ENCODE measurements around the gene SNX7.

Gene SNX7, protein sequence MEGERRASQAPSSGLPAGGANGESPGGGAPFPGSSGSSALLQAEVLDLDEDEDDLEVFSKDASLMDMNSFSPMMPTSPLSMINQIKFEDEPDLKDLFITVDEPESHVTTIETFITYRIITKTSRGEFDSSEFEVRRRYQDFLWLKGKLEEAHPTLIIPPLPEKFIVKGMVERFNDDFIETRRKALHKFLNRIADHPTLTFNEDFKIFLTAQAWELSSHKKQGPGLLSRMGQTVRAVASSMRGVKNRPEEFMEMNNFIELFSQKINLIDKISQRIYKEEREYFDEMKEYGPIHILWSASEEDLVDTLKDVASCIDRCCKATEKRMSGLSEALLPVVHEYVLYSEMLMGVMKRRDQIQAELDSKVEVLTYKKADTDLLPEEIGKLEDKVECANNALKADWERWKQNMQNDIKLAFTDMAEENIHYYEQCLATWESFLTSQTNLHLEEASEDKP

DNA sequence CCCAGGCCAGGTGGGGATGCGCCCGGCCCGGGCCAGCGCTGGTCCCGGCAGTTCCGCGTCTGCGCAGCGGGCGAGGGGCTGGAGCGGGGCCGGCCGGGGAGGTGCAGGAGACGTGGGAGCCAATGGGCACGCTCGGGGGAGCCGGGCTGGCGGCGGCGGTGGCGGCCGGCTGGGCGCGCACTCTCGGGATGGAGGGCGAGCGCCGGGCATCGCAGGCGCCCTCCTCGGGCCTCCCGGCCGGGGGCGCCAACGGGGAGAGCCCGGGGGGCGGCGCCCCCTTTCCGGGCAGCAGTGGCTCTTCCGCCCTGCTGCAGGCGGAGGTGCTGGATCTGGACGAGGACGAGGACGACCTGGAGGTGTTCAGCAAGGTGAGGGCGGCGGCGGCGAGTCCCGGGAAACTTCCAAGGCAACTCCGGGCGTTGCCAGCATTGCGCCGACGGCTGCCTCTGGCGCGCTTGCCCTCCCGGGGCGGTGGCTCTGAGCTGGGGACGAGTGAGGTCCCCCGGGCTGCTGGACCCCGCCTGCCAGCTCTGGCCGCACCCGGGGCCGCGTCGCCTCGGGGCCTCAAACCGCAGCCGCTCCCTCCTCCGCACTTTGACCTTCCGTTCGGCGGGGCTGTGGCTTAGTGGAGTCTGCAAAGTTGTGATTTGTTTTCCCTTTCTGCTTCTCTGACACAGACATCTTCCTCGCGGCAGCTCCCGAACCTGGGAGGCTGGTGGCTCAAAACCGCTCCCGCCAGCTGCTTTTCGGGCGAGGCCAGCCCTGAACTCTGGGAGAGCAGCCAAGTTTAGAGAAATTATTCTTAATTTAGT, at the start of gene SNX7:
Gene SNX7, plus strand, starts transcription at position 178 of the 812 bp plus-strand sequence. Its CDS starts 11 bp downstream, at position 189.
- DNase-seq, result no peak

DNA sequence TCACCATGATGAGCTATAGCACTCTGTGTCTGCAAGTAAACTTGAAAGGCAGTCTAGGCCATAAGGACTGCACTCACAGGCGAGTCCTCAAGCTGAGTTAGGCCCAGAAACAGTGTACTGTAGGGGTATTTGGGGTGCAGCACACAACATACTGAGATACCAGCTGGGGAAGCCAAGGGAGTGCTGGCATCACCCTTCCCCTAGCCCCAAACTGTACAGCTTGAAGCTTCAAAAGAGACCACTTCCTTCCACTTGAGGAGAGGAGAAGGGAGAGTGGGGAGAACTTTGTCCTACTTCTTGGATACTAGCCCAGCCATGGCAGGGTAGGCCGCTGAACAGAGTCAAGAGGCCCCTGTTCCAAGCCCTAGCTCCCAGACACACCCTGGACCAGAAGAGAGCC, 24.2 kb upstream of the SNX7 start:
- no peak for DNase-seq

DNA sequence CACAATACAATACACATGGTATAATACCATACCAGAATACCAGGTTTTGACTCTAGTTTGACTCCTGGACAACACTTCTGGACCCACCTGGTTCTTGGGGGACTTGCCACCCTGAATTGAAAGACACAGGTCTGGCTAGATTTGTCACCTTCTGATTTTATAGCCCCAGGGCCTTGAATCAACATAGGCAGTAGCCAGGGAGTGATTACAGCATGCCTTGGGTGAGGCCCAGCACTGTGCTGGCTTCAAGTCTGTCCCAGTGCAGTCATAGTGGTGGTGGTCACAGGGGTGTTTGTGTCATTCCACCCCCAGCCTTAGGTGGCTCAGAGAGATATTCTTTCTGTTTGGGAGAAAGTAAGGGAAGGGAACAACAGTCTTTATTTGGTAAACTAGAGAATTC, 23.3 kb upstream of the SNX7 start:
- no peak for DNase-seq

DNA sequence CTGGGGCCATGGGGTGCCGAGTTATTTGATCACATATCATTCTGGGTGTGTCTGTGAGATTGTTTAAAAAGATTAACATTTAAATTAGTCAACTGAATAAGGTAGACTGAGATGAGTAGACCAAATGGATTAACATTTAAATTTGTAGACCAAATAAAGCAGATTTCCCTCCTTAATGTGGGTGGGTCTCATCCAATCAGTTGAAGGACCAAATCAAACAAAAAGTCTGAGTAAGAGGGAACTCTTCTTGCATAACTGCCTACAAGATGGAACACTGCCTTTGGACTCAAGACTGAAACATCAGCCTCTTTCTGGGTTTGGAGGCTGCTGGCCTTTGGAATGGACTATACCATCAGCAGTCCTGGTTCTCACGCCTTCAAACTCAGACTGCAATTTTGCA, 17.0 kb upstream of the SNX7 start:
- DNase-seq, result no peak

DNA sequence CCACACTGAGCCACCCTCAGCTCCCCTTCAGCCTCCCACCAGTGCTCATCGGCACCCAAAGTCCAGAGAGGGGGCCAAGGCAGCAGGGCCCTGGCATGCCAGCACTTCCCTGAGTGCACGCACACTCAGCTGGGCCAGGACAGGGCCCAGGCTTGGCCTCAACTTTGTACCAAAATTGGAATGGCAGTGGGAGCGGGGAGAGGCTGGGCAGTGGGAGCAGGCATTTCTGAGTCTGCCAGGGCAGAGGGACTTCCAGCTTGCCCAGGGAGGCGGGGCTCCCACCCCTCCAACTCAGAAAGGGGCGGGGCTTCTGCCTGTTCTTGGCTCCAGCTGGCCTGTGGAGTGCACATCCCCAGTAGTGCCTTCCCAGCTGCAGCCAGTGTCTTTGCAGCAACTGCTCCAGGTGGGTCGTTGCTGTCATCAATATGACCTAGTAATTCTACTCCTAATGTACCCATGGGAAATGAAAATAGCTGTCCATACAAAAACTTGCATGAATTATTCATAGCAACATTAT, 10.3 kb upstream of the SNX7 start:
- DNase-seq, result no peak

DNA sequence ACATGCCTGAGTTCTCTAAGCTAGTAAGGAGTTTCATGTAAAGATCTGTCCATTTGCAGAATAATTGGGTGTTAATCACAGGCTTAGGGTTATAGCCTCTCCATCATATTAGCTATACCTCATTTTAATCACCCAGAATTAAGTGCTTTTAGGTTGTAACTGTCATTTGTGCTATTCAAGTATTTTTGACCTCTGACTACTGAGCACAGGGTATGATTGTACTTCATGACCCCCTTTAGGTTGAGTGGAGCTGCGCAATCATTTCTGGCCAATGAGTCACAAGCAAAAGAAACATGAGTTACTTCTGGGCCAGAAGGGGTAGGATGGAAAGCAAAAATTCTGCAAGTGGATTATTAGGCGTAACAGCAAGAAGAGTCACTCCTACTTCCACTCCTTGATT, 8.4 kb upstream of the SNX7 start:
- no peak for DNase-seq

DNA sequence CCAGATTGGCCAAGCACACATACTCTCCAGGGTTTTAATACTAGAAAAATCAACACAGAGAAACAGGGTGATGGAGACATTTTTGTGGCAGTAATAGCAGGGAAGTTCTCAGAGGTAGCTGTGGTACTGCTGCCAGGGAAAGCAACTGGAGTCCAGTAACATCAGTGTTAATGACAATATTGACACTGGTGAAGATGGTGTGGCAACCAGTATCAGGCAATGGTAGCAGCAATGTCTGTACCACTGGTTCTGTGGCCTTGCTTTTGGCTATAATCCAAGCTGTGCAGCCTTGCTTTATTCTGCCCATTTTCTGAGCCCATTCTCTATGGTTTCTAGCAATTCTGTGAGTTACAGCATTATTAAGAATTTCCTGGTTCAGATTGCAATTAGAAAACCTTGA, 1.6 kb upstream of the SNX7 start:
- no peak for DNase-seq

DNA sequence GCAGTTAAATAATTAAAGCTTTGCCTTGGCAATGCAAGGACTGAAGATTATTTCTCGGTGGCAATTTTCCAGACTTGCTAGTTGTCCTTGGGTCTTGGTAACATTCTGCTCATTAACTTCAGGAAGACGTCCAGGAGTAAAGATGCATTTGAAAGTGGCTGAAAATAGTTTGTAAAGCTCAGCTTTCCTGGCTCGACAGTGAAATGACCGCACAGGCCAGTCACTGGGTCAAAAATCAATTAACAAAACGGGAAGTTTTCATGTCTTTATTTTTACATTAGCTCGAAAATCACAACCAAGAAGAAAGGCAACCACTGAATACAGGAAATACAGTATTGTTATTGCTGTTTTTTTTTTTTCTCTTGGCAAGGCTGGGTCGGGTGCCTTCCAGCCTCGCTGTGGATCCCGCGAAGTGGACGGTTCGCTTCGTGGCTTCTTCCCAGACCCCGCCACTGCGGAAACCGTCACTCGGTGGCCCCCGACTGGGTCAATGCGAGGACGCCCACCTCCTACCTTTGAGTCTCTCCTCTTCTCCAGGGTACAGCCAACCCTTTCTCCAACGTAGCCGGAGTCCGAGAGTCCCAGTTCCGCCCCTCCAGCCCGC, 479 bp upstream of the SNX7 start:
- DNase-seq, result no peak

DNA sequence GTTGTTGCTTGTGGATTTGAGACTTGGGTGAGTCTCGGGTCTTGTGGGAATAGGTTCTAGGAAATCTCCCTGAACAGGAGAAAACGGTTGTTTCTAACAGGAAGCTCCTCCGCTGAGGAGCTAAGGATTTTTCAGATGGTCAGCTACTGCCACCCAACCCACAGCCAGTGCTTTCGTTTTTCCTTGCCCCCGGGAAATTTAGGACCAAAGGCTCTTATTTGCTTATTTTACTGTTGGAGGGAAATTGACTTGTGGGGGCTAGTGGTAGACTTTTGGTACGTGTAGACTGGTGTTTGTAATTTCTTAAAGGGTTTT, 792 bp downstream of the SNX7 start:
- no peak for DNase-seq

DNA sequence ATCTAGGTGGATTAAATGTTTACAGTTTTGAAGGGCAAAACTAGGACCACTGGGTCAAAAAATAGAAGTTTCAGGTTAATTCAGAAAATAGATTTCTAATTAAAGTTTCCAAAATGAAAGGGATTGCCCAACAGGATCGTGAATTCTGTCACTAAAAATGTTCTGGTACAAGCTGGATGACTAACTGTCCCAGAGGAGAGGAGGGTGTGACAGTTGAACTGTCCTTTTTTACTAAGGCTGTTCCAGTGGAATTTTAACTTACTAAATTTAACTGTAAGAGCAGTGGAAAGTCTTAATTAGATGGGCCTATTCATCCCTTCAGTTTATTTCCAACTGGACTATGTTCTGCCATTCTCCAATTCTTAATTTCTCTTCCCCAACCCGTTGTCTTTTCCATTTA, 7.2 kb downstream of the SNX7 start:
- DNase-seq, result no peak

DNA sequence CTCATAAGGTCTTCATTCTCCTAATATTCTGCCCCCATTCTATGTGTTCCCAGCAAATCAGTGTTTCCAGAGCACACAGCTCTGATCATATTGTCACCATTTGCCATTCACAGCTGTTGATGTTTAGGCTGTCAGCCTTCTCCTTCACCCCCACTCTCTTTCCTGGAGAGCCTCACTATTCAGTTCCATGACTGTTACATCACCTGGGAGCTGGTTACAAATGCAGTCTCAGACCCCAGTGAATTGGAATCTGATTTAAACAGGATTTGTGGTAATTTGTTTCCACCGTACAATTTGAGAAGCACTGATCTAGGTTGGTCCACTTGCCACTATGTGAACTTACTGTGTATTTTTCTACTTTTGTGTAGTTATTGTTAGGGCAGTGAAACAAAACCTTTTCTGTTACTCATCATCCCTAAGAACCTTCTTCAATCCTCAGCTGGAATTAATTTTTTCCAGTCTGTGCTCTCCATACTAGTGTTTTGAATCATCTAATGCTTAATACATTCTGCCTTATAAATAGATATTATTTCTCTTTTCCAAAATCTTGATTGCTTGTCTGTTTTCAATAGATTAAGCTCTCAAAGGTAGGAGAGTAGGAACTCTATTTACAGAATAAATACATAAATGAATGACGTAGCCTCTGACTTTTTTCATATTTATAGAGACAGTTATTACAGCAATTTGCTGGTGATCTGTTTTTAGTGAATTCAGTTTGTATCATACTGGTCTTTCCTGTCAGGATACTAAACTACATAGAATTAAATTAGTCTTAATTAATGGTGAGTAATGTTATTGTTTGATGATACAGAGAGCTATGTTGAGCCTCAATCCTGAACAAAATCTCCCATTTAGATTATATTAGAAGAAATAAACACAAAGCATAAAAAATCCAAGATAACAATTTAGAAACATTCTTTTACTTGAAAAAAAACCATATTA, 8.1 kb downstream of the SNX7 start:
- no peak for DNase-seq

DNA sequence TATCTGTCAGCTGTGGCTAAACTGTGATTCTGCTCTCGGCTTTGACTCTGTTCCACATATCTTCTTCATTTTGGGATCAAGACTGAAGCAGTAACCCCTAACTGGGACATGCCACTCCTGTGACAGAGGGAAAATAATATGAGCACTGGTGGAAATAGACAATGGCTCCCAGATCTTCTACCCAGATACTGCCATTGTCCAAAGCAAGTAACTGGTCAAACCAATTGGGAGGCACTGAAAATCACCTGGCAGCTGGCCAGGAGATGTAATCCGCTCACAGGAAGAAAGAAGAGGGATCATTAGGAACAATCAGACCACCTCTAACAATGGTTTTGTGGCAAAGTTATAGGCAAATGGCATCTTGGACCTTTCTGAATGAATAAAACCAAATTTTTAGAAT, 10.7 kb downstream of the SNX7 start:
- no peak for DNase-seq

DNA sequence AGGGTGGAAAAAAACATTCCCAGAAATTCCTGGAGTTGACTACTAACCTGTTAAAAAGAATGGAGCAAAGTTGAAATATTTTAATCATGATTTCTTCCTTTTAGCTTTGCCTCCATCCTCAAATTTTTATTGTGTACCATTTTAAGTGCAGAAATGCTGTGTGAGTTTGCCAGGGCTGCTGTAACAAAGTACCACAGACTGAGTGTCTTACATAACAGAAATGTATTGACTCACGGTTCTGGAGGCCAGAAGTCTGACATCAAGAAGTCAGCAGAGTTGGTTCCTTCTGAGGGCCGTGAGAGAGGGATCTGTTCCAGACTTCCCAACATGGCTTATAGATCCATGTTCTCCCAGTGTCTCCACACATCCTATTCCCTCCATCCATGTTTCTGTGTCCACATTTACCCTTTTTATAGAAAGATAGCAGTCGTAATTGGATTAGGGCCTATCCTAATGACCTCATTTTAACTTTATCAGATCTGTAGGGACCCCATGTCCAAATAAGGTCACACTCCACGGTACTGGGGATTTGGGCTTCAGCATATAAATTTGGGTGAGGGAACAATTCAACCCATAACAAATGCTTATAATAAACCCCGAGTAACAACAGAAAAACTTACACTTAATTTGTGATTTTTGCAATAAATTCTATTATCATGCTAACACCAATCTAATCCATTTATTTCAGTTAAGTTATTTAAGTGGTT, 12.7 kb downstream of the SNX7 start:
- no peak for DNase-seq

DNA sequence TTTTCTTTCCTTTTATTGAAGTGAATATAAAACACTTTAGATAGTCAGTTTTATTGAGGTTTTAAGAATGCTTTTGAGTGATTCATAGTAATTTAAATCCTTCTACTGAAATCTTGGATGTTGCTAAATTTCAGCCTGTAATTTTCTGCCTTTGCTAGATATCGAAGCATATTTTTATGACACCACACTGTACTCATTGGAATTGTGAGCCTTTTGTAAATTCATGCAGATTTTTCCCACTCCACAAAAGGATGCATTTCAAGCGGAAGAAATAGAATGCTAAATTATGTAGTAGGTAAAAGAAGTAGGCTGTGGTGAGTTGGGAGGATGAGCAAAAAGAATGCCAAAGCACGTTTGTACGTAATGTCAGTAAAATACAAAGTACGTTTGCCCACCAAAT, 13.8 kb downstream of the SNX7 start:
- DNase-seq, result no peak

DNA sequence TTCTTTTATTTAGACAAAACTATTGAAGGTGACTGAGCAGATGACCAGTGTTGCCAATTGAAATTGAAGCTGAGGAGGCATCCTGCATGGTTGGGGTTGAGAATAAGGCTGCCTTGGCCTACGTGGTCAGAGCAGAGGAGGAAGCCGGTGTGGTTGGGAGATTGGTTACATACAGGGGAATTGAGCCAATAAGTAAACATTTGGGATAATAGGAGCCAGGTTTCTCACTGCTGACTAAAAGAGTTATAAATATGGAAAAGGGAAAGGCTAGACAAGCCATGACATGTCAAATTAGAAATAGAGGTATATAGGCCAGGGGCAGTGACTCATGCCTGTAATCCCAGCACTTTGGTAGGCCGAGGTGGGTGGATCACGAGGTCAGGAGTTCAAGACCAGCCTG, 15.8 kb downstream of the SNX7 start:
- DNase-seq, result no peak

DNA sequence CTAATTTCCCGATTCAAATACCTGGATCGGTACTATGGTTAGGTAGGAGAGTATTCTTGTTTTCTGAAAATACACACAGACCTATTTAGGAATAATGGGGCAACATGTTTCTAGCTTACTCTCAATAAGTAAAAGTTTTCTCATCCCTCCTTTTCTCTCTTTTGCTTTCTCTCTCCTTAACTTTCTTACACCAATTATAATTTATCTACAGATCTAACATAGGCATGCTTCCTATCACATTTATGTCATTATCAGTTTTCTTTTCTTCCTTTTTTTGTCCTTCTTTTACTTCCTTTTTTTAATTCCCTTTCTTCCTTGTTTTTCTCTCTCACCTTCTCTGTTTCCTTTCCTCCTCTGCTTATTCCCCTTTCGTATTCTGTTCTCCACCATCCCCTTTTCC, 20.3 kb downstream of the SNX7 start:
- DNase-seq, result no peak

DNA sequence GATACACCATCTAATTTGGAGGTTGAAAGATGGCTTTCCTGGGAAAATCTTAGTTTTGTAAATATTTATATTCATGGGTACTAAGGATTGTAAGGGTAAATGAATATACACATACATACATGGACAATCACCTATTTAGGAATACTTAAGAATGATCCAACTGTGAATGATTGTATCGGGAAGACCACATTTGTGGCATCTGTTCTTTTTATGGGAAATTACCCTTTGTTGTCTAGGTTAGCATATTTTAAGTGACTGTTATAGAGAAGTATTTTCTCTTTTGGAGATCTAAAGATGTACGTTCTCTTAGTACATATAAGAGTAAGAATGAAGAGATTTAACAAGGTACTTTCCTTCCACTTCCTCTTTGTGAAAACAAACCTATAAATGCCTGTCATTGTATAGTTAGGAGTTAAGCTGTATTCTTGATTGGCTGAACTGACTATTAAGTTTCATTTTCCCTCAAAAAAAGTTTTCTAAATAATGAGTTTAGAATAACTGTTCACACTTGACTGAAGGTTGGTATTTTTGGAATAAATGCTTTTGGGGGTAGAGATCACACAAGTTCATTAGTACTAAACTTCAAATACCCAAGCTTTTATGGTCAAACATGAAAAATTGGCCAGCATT, 26.7 kb downstream of the SNX7 start:
- DNase-seq, result no peak

DNA sequence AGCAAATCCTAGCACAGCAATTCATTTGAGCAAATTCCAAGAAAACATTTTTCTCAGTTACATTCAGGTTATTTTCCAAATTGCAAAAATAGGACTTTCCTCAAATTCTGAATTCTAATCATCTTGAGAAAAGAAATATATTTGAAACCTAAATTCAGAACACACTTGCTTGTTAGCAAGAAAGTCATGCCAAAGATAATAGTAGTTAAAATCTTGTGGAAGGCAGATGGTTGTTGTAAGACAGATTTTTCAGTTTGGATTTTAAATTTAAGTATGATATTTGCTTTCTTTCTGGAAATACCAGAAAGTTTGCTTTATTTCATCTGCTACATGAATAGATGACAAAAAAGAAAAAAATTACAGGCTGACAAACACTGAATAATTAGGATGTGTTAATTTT, 29.1 kb downstream of the SNX7 start:
- no peak for DNase-seq

DNA sequence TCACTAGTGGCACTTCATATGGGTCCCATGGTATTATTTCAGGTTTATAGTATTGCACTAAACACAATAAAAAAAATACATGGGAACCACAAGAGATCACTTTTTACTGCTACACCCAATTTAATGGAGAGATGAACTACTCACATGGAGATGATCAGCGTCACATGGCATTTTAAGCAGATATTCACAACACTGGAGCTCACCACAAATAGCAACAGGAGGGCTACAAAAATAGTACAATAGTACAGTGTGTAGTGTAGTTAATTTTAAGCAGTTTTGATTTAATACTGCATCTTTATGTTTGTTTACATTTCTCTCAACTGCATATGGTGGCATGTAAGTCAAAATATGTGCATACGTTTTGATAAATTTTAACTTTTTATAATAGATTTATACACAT, 31.0 kb downstream of the SNX7 start:
- DNase-seq, result no peak

DNA sequence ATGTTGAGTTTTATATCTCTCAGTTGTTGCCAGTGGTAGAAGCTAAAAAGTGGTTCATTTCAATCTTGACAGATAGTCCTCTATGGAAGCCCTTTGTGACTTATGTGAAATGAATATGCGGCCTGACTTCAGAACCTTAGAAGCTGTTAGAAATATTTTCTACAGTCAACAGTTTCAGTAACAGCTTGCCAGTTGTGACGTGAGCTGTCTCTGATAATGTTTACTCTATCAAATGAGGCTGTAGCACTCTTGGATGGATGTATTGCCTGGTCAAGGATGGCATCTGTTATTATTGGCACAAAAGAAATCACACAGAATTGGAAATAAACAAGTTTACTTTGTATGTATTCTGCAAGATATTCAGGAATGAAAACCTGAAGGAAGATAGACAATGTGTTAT, 31.9 kb downstream of the SNX7 start:
- no peak for DNase-seq

DNA sequence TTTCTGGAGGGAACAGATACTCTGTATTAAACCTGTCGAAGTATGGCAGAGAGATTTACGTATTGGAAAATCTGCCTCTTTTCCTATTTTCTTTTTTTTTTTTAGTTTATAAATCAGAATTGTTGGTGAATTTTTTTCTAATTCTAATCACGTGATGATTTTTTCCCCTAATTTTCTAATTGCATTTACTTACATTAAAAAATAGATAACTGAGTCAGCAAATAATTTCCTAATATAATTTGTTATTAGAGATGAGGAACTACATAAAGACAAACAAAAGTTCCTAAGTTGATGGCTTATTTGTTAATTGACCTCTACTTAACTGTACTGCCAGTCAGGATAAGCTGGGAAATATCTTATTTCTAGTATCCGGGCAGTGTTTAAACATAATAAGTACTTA, 34.6 kb downstream of the SNX7 start:
- DNase-seq, result no peak

DNA sequence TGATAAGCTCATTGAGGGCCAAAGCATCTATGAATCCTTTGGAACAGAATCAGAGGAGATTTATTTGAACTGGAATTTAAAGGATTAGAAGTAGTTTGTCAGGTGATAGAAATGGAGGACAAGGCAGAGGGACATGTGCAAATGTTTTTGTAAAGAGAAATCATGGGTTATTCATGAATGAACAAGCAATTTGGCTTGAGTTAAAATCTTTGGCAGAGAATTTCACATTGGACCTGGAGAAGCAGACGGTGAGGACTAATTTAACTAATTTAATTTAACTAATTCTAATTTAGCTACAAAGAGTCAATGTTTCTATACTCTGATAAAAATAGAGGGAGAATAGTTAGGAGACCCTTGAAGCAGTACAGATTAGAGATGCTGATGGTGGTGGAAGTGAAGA, 36.3 kb downstream of the SNX7 start:
- DNase-seq, result no peak
